B cell (primary cell): ENCODE measurements around the gene ZRANB3. TPM values are rescaled to one million over a fixed set of nuclear protein-coding genes. Genes with fewer than 3 reads are reported as not detected.

Source experiments
- ATAC-seq: fragments of 200-7000 bp; cut with Tn5 transposase; one replicate; pipeline ENCODE4 v1.10.0; 2021; ENCODE audit warnings: low read depth, mild to moderate bottlenecking, moderate number of reproducible peaks, moderate library complexity
- CTCF ChIA-PET: fragments of 350-600 bp; sonication (Branson Sonifier 250); formaldehyde crosslinking; loops from one replicate; lab custom pipeline; 2021; ENCODE audit warnings: antibody characterized with exemption, inconsistent platforms; lab: Charles Lee
- POLR2A ChIA-PET: fragments of 350-600 bp; sonication (Branson Sonifier 250); formaldehyde crosslinking; loops from one replicate; lab custom pipeline; 2021; ENCODE audit warnings: antibody characterized with exemption; lab: Charles Lee
- DNase-seq: peaks from one replicate; pipeline ENCODE4 v3.0.0; 2013
- H2AFZ ChIP-seq: 2 replicates; pipeline ENCODE4 v1.6.1; 2012; ENCODE audit warnings: mild to moderate bottlenecking, low read depth, low read length; ENCODE audit not compliant: insufficient read depth, poor library complexity, severe bottlenecking
- H3K27ac ChIP-seq, 2 donors: 1 replicate in 1 of 2; 2 replicates in 1 of 2; pipeline ENCODE4 v1.5.1; 2012 to 2013; ENCODE audit warnings: low read length in 2 of 2, mild to moderate bottlenecking in 2 of 2, moderate library complexity in 1 of 2
- H3K27me3 ChIP-seq, 4 experiments: fragments of 200-600 bp in 1 of 4; sonication (generic) in 1 of 4; replicated peaks in 1 of 4; 1 replicate in 2 of 4; 2 replicates in 2 of 4; pipeline versions ENCODE4 v1.6.1 to v1.7.0; 2013 to 2016; ENCODE audit warnings: low read length in 3 of 4, mild to moderate bottlenecking in 2 of 4, mixed read lengths in 1 of 4, moderate library complexity in 1 of 4; ENCODE audit not compliant: insufficient read depth in 4 of 4, control insufficient read depth in 3 of 4; ENCODE audit errors: control extremely low read depth in 1 of 4
- H3K36me3 ChIP-seq, 2 experiments: replicated peaks in 1 of 2; 1 replicate in 1 of 2; 2 replicates in 1 of 2; pipeline versions ENCODE4 v1.6.1 to v1.7.1; 2013; ENCODE audit warnings: low read length in 1 of 2; ENCODE audit not compliant: insufficient read depth in 2 of 2, control insufficient read depth in 1 of 2; ENCODE audit errors: control extremely low read depth in 1 of 2, extremely low read depth in 1 of 2
- H3K4me1 ChIP-seq, 2 donors: fragments of 200-600 bp in 1 of 2; sonication (generic) in 1 of 2; 1 replicate in 1 of 2; 2 replicates in 1 of 2; pipeline versions ENCODE4 v1.5.1 to v1.6.1; 2013 to 2017; ENCODE audit warnings: low read length in 2 of 2; ENCODE audit not compliant: control insufficient read depth in 2 of 2, insufficient read depth in 2 of 2
- H3K4me2 ChIP-seq: replicated peaks from 2 replicates; pipeline ENCODE3; 2012; ENCODE audit warnings: mild to moderate bottlenecking, low read depth, low read length; ENCODE audit not compliant: poor library complexity, severe bottlenecking
- H3K4me3 ChIP-seq, 5 experiments: fragments of 200-600 bp in 1 of 5; sonication (generic) in 1 of 5; 1 replicate in 3 of 5; 2 replicates in 2 of 5; pipeline versions ENCODE4 v1.5.1 to v1.7.0; 2011 to 2016; ENCODE audit warnings: low read length in 4 of 5, mild to moderate bottlenecking in 4 of 5, low read depth in 2 of 5, control low read depth in 1 of 5, moderate library complexity in 1 of 5; ENCODE audit not compliant: insufficient read depth in 1 of 5; ENCODE audit errors: control extremely low read depth in 1 of 5, extremely low read depth in 1 of 5
- H3K79me2 ChIP-seq: fragments of 200-600 bp; sonication (generic); one replicate; pipeline ENCODE4 v1.6.0; 2016; ENCODE audit warnings: low read length; ENCODE audit not compliant: control insufficient read depth, insufficient read depth
- H3K9ac ChIP-seq: fragments of 200-600 bp; sonication (generic); 2 replicates; pipeline ENCODE4 v1.6.1; 2017; ENCODE audit warnings: mild to moderate bottlenecking, low read length, moderate library complexity
- H3K9me3 ChIP-seq, 3 donors: one replicate each; pipeline versions ENCODE4 v1.6.1 to v1.7.1; 2013; ENCODE audit warnings: low read length in 2 of 3; ENCODE audit not compliant: control insufficient read depth in 2 of 3, insufficient read depth in 1 of 3; ENCODE audit errors: control extremely low read depth in 1 of 3
- H4K20me1 ChIP-seq: 2 replicates; pipeline ENCODE4 v1.6.0; 2012; ENCODE audit warnings: mild to moderate bottlenecking, low read length; ENCODE audit not compliant: insufficient read depth, control insufficient read depth, poor library complexity, severe bottlenecking
- H3K27ac Mint-ChIP-seq: one replicate; pipeline ENCODE4 v1.8.0; 2021; ENCODE audit warnings: mixed read lengths
- H3K27me3 Mint-ChIP-seq: one replicate; pipeline ENCODE4 v1.8.0; 2021; ENCODE audit warnings: mixed read lengths
- H3K4me1 Mint-ChIP-seq: one replicate; pipeline ENCODE4 v1.8.0; 2021; ENCODE audit warnings: mixed read lengths
- H3K4me3 Mint-ChIP-seq: one replicate; pipeline ENCODE4 v1.8.0; 2021; ENCODE audit warnings: mixed read lengths
- H3K9me3 Mint-ChIP-seq: one replicate; pipeline ENCODE4 v1.8.0; 2022; ENCODE audit warnings: mixed read lengths; ENCODE audit not compliant: insufficient read depth
- EZH2 ChIP-seq: IDR thresholded peaks from 2 replicates; pipeline ENCODE4 v1.6.1; 2012; ENCODE audit warnings: borderline replicate concordance, low read depth, mild to moderate bottlenecking, moderate library complexity, low read length; ENCODE audit not compliant: insufficient read depth, poor library complexity, severe bottlenecking
- WGBS: methylation state at CpG from one replicate; pipeline ENCODE4 v1.1.5; 2013; ENCODE audit warnings: missing lambda C conversion rate; ENCODE audit not compliant: insufficient coverage; 5-methylcytosine and 5-hydroxymethylcytosine counted together
- intact Hi-C: fragments of 100-400 bp; cut with micrococcal nuclease; formaldehyde crosslinking; loops from one replicate; pipeline ENCODE4 v1.10.0; 2022
- polyA plus RNA-seq: library from polyadenylated mRNA; depleted of rRNA; stranded (reverse); fragments of >200 nt; gene quantifications from 2 replicates; pipeline ENCODE4 v1.2.3, GENCODE V29; 2012
- total RNA-seq, 2 donors: library from RNA; stranded (reverse); fragments of 120-200 nt in 1 of 2; gene quantifications; 1 replicate in 1 of 2; 2 replicates in 1 of 2; pipeline versions ENCODE4 v1.2.3 to v1.2.4, GENCODE V29; 2013 to 2022
- TF ChIP-seq, protein P1 (sequence below): fragments of 200-600 bp; IDR thresholded peaks from one replicate; pipeline ENCODE4 v1.8.0; 2022; ENCODE audit warnings: antibody characterized with exemption, mild to moderate bottlenecking

ZRANB3 gene
- total and polyA plus RNA-seq, 2 donors (not counting 1 experiment from before 2014, with no cell fraction given), result 2.4 to 9.8 TPM

DNA sequence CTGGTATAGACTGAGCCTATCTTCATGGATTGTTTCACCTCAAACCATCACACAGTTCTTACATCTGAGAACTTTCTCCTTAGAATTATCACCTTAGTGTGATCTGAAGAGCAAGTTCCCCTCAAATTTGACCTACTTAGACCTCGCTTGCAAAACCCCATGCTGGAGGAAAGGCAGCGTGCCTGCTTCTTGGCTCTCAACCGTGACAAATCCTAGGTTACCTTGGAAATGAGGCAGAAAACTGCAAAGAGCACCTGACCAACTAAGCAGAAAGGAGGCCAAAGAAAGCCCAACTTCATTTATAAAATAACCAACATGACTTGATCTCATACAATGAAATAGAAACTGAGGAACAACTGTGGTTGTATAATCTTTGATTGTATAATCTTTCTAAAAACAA is 332.5 kb downstream of the ZRANB3 start:
- no CpG with 5 or more reads among the region's 3 CpGs for WGBS
- TF ChIP-seq, protein P1, sequence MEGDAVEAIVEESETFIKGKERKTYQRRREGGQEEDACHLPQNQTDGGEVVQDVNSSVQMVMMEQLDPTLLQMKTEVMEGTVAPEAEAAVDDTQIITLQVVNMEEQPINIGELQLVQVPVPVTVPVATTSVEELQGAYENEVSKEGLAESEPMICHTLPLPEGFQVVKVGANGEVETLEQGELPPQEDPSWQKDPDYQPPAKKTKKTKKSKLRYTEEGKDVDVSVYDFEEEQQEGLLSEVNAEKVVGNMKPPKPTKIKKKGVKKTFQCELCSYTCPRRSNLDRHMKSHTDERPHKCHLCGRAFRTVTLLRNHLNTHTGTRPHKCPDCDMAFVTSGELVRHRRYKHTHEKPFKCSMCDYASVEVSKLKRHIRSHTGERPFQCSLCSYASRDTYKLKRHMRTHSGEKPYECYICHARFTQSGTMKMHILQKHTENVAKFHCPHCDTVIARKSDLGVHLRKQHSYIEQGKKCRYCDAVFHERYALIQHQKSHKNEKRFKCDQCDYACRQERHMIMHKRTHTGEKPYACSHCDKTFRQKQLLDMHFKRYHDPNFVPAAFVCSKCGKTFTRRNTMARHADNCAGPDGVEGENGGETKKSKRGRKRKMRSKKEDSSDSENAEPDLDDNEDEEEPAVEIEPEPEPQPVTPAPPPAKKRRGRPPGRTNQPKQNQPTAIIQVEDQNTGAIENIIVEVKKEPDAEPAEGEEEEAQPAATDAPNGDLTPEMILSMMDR, result no peak
- TF ChIP-seq EZH2, result no peak
- Mint-ChIP-seq H3K27ac (no peak overlapping the region), H3K4me1 (no peaks in the 10 kb centered on the region), H3K27me3 (no peaks in the 10 kb centered on the region), H3K4me3 (no peak overlapping the region), H3K9me3 (no peaks in the 10 kb centered on the region)
- ATAC-seq (no peak), DNase-seq (no peak)
- no peaks in the 10 kb centered on the region for H4K20me1 ChIP-seq
- no peak overlapping the region for H3K4me2 ChIP-seq
- H3K9me3 ChIP-seq, result peaks cover 0 to 6% (median 2%) of the 10 kb centered on the region in 3 donors
- H3K27ac ChIP-seq, result no peak overlapping the region
- ChIA-PET CTCF (no interaction called here), POLR2A (no interaction called here)
- no peak overlapping the region for H2AFZ ChIP-seq
- H3K27me3 ChIP-seq, result no peaks in the 10 kb centered on the region
- no peaks in the 10 kb centered on the region for H3K79me2 ChIP-seq
- H3K36me3 ChIP-seq, result no peaks in the 10 kb centered on the region
- H3K4me3 ChIP-seq, result no peak overlapping the region
- H3K4me1 ChIP-seq, result no peaks in the 10 kb centered on the region
- intact Hi-C loops, result no loop called here
- H3K9ac ChIP-seq, result no peak overlapping the region

DNA sequence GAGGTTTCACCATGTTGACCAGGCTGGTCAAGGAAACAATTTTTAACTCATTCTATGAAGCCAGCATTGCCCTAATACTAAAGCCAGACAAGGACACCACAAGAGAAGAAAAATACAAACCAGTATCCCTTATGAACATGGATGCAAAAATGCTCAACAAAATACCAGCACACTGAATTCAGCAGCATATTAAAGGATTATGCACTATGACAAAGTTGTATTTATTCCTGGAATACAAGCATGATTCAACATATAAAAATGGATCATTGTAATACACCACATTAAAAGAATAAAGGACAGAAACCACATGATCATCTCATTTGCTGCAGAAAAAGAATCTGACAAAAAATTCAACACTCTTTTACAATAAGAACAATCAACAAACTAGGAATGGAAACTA is 340.2 kb downstream of the ZRANB3 start:
- H3K4me3 Mint-ChIP-seq, result no peak overlapping the region
- intact Hi-C loops, result no loop called here

More for the DNA sequence above, 340.2 kb downstream of the ZRANB3 start:
- Mint-ChIP-seq H3K9me3 (peaks cover 10% of the 10 kb centered on the region), H3K4me1 (no peaks in the 10 kb centered on the region), H3K27ac (no peak overlapping the region), H3K27me3 (no peaks in the 10 kb centered on the region)
- Histone ChIP-seq H3K79me2 (no peaks in the 10 kb centered on the region), H3K27me3 (no peaks in the 10 kb centered on the region), H3K4me3 (no peak overlapping the region), H4K20me1 (no peaks in the 10 kb centered on the region), H3K27ac (no peak overlapping the region), H3K4me1 (no peaks in the 10 kb centered on the region), H2AFZ (no peak overlapping the region), H3K36me3 (peaks cover 0 to 4% of the 10 kb centered on the region in 2 experiments), H3K9me3 (peaks cover 3 to 28% (median 17%) of the 10 kb centered on the region in 3 donors), H3K9ac (no peak overlapping the region), H3K4me2 (no peak overlapping the region)
- ChIA-PET CTCF (no interaction called here), POLR2A (no interaction called here)
- no peak for TF ChIP-seq EZH2
- TF ChIP-seq, protein P1, result no peak
- DNase-seq, result no peak
- no peak for ATAC-seq
